CD14-positive monocyte (primary cell): ENCODE data around the gene MIF. TPM values are rescaled to one million over a fixed set of nuclear protein-coding genes. Genes with fewer than 3 reads are reported as not detected.

ENCODE experiments used
- DNase-seq, 3 donors: peaks; one replicate each; pipeline ENCODE4 v3.0.0-alpha.2; 2011 to 2022
- H2AFZ ChIP-seq: 2 replicates; pipeline ENCODE4 v1.6.0; 2012; ENCODE audit warnings: mild to moderate bottlenecking, low read depth, low read length, inconsistent platforms; ENCODE audit not compliant: insufficient read depth, poor library complexity, severe bottlenecking
- H3K27ac ChIP-seq, 2 donors: 1 replicate in 1 of 2; 2 replicates in 1 of 2; pipeline ENCODE4 v1.5.1; 2012 to 2013; ENCODE audit warnings: low read length in 2 of 2, control low read depth in 1 of 2, inconsistent platforms in 1 of 2, low read depth in 1 of 2, mild to moderate bottlenecking in 1 of 2
- H3K27me3 ChIP-seq, 2 donors: one replicate each; pipeline versions ENCODE4 v1.6.0 to v1.6.1; 2011 to 2013; ENCODE audit warnings: low read length in 2 of 2; ENCODE audit not compliant: control insufficient read depth in 2 of 2, insufficient read depth in 2 of 2
- H3K36me3 ChIP-seq, 2 donors: replicated peaks in 1 of 2; 1 replicate in 1 of 2; 2 replicates in 1 of 2; pipeline versions ENCODE4 v1.5.1 to v1.6.1; 2012 to 2013; ENCODE audit warnings: low read length in 2 of 2, control low read depth in 1 of 2, inconsistent platforms in 1 of 2, mild to moderate bottlenecking in 1 of 2; ENCODE audit not compliant: insufficient read depth in 2 of 2, control insufficient read depth in 1 of 2
- H3K4me1 ChIP-seq, 2 donors: 1 replicate in 1 of 2; 2 replicates in 1 of 2; pipeline versions ENCODE4 v1.5.1 to v1.6.1; 2012 to 2013; ENCODE audit warnings: low read length in 2 of 2, control low read depth in 1 of 2, inconsistent platforms in 1 of 2, mild to moderate bottlenecking in 1 of 2, moderate library complexity in 1 of 2; ENCODE audit not compliant: insufficient read depth in 2 of 2, control insufficient read depth in 1 of 2
- H3K4me2 ChIP-seq: replicated peaks from 2 replicates; pipeline ENCODE3; 2012; ENCODE audit warnings: low read length, moderate library complexity, mild to moderate bottlenecking; ENCODE audit not compliant: poor library complexity, severe bottlenecking; ENCODE audit errors: extremely low read depth
- H3K4me3 ChIP-seq, 3 experiments: fragments of 200-600 bp in 1 of 3; sonication (generic) in 1 of 3; replicated peaks in 1 of 3; 1 replicate in 2 of 3; 2 replicates in 1 of 3; pipeline ENCODE4 v1.5.1; 2011 to 2013; ENCODE audit warnings: low read length in 3 of 3, mild to moderate bottlenecking in 3 of 3, control low read depth in 2 of 3, low read depth in 2 of 3, inconsistent platforms in 1 of 3, moderate library complexity in 1 of 3
- H3K79me2 ChIP-seq: 2 replicates; pipeline ENCODE4 v1.6.0; 2012; ENCODE audit warnings: mild to moderate bottlenecking, control low read depth, inconsistent platforms, low read length, moderate library complexity; ENCODE audit not compliant: insufficient read depth
- H3K9ac ChIP-seq: 2 replicates; pipeline ENCODE4 v1.6.0; 2017; ENCODE audit warnings: low read length, mild to moderate bottlenecking; ENCODE audit not compliant: insufficient read depth, poor library complexity, severe bottlenecking
- H3K9me3 ChIP-seq, 2 donors: replicated peaks in 1 of 2; 1 replicate in 1 of 2; 2 replicates in 1 of 2; pipeline versions ENCODE4 v1.5.1 to v1.6.1; 2012 to 2013; ENCODE audit warnings: low read length in 2 of 2, control low read depth in 1 of 2; ENCODE audit not compliant: control insufficient read depth in 1 of 2, insufficient read depth in 1 of 2
- H4K20me1 ChIP-seq: 2 replicates; pipeline ENCODE4 v1.6.0; 2012; ENCODE audit warnings: mild to moderate bottlenecking, low read length, control low read depth, moderate library complexity; ENCODE audit not compliant: insufficient read depth
- H3K27ac Mint-ChIP-seq, 7 donors: one replicate each; pipeline ENCODE4 v1.8.0; 2020; ENCODE audit warnings: mild to moderate bottlenecking in 7 of 7, mixed read lengths in 7 of 7, moderate library complexity in 6 of 7, inconsistent platforms in 2 of 7
- H3K27me3 Mint-ChIP-seq, 3 donors: one replicate each; pipeline ENCODE4 v1.8.0; 2021 to 2022; ENCODE audit warnings: low read depth in 3 of 3, mild to moderate bottlenecking in 3 of 3, mixed read lengths in 3 of 3, moderate library complexity in 3 of 3, inconsistent platforms in 1 of 3
- H3K36me3 Mint-ChIP-seq, 2 donors: one replicate each; pipeline ENCODE4 v1.8.0; 2020; ENCODE audit warnings: mixed read lengths in 2 of 2, inconsistent platforms in 1 of 2, mild to moderate bottlenecking in 1 of 2
- H3K4me1 Mint-ChIP-seq: one replicate; pipeline ENCODE4 v1.8.0; 2020; ENCODE audit warnings: mild to moderate bottlenecking, mixed read lengths
- H3K4me3 Mint-ChIP-seq, 2 donors: one replicate each; pipeline ENCODE4 v1.8.0; 2020; ENCODE audit warnings: mild to moderate bottlenecking in 2 of 2, mixed read lengths in 2 of 2, moderate library complexity in 1 of 2
- H3K9me3 Mint-ChIP-seq, 7 donors: one replicate each; pipeline ENCODE4 v1.8.0; 2020 to 2022; ENCODE audit warnings: mixed read lengths in 7 of 7, mild to moderate bottlenecking in 6 of 7, moderate library complexity in 6 of 7, inconsistent platforms in 2 of 7
- CTCF ChIP-seq: fragments of 200-600 bp; IDR thresholded peaks from one replicate; pipeline ENCODE4 v1.8.0; 2022; ENCODE audit warnings: antibody characterized with exemption, mild to moderate bottlenecking
- WGBS: methylation state at CpG from one replicate; pipeline ENCODE4 v1.1.5; 2013; ENCODE audit warnings: missing lambda C conversion rate; ENCODE audit not compliant: insufficient coverage; 5-methylcytosine and 5-hydroxymethylcytosine counted together
- intact Hi-C, 2 donors: fragments of 100-400 bp; cut with micrococcal nuclease; formaldehyde crosslinking; loops; one replicate each; pipeline versions ENCODE4 v1.15.0 to v1.15.1; 2023
- polyA plus RNA-seq, 3 donors: library from polyadenylated mRNA; depleted of rRNA in 1 of 3; unstranded in 2 of 3; stranded (reverse) in 1 of 3; fragments of 300-500 nt in 2 of 3; fragments of >200 nt in 1 of 3; fragmentation: Illumina TruSeq in 2 of 3; gene quantifications; 1 replicate in 2 of 3; 2 replicates in 1 of 3; pipeline ENCODE4 v1.2.3, GENCODE V29; 2012 to 2021

MIF gene
- polyA plus RNA-seq, 3 donors, result 66.4 to 390 (median 338) TPM

DNA sequence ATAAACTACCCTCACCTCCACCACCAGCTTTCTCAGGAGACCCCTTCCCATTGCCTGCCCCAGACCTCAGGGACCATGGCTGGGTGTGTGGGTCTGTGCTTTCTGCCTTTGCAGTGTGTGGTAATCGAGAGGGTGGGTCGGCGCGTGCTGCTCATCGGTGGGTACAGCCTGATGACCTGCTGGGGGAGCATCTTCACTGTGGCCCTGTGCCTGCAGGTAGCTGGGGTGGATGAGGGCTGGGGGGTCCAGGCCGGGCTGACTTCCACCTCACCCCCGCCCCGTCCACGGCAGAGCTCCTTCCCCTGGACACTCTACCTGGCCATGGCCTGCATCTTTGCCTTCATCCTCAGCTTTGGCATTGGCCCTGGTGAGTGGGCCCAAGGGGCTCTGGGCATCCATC lies 10.5 kb upstream of the MIF start:
- no peaks in the 10 kb centered on the region for H3K4me1 ChIP-seq
- H3K36me3 ChIP-seq, result no peaks in the 10 kb centered on the region
- H2AFZ ChIP-seq, result no peak overlapping the region
- no peak overlapping the region for H3K27ac ChIP-seq
- H3K4me2 ChIP-seq, result no peak overlapping the region
- Mint-ChIP-seq H3K4me1 (no peaks in the 10 kb centered on the region), H3K9me3 (peaks cover 0 to 6% (median 0%) of the 10 kb centered on the region in 7 donors), H3K36me3 (no peaks in the 10 kb centered on the region), H3K27me3 (peaks cover 0 to 2% (median 2%) of the 10 kb centered on the region in 3 donors), H3K4me3 (no peak overlapping the region), H3K27ac (no peak overlapping the region)
- 100% methylated on average over 2 of the region's 9 CpGs for WGBS
- no peak for TF ChIP-seq CTCF
- no peaks in the 10 kb centered on the region for H3K27me3 ChIP-seq
- no peaks in the 10 kb centered on the region for H3K79me2 ChIP-seq
- no peak overlapping the region for H3K9ac ChIP-seq
- H3K4me3 ChIP-seq, result no peak overlapping the region
- H3K9me3 ChIP-seq, result no peaks in the 10 kb centered on the region
- DNase-seq, result no peak
- no peaks in the 10 kb centered on the region for H4K20me1 ChIP-seq
- intact Hi-C loops, result no loop called here

DNA sequence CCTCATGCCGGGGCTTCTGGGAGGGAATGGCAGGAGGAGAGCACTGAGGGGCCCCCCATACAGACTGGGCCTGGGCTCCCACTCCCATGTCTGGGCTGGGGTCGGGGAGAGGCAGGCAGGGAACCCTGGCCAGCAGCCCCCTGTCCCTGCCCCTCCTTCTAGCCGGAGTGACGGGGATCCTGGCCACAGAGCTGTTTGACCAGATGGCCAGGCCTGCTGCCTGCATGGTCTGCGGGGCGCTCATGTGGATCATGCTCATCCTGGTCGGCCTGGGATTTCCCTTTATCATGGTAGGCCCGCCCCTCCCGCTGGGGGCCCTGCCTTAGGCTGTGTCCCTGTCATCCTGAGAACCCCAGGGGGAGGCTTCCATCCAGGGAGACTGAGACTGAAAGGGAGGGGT lies 10.0 kb upstream of the MIF start:
- no peaks in the 10 kb centered on the region for H3K4me1 ChIP-seq
- TF ChIP-seq CTCF, result no peak
- no peak for DNase-seq
- 97% methylated on average over 8 of the region's 9 CpGs for WGBS
- no peak overlapping the region for H2AFZ ChIP-seq
- H3K36me3 ChIP-seq, result no peaks in the 10 kb centered on the region
- Mint-ChIP-seq H3K9me3 (peaks cover 0 to 6% (median 0%) of the 10 kb centered on the region in 7 donors), H3K27me3 (peaks cover 0 to 2% (median 2%) of the 10 kb centered on the region in 3 donors), H3K4me3 (no peak overlapping the region), H3K4me1 (no peaks in the 10 kb centered on the region), H3K36me3 (no peaks in the 10 kb centered on the region), H3K27ac (no peak overlapping the region)
- H3K9ac ChIP-seq, result no peak overlapping the region
- intact Hi-C loops, result no loop called here
- no peaks in the 10 kb centered on the region for H3K79me2 ChIP-seq
- H3K4me3 ChIP-seq, result no peak overlapping the region
- no peaks in the 10 kb centered on the region for H4K20me1 ChIP-seq
- H3K27ac ChIP-seq, result no peak overlapping the region
- no peaks in the 10 kb centered on the region for H3K27me3 ChIP-seq
- no peak overlapping the region for H3K4me2 ChIP-seq
- H3K9me3 ChIP-seq, result no peaks in the 10 kb centered on the region
